ENCODE measurements around the gene ATP6AP1. TPM values are rescaled to one million over a fixed set of nuclear protein-coding genes. Genes with fewer than 3 reads are reported as not detected.

ATP6AP1 gene
- total and polyA plus RNA-seq, 2 of the 13 experiments (the other 11 are each of a cell fraction or from before 2014, with no cell fraction given), result 56.7 to 110 TPM

DNA sequence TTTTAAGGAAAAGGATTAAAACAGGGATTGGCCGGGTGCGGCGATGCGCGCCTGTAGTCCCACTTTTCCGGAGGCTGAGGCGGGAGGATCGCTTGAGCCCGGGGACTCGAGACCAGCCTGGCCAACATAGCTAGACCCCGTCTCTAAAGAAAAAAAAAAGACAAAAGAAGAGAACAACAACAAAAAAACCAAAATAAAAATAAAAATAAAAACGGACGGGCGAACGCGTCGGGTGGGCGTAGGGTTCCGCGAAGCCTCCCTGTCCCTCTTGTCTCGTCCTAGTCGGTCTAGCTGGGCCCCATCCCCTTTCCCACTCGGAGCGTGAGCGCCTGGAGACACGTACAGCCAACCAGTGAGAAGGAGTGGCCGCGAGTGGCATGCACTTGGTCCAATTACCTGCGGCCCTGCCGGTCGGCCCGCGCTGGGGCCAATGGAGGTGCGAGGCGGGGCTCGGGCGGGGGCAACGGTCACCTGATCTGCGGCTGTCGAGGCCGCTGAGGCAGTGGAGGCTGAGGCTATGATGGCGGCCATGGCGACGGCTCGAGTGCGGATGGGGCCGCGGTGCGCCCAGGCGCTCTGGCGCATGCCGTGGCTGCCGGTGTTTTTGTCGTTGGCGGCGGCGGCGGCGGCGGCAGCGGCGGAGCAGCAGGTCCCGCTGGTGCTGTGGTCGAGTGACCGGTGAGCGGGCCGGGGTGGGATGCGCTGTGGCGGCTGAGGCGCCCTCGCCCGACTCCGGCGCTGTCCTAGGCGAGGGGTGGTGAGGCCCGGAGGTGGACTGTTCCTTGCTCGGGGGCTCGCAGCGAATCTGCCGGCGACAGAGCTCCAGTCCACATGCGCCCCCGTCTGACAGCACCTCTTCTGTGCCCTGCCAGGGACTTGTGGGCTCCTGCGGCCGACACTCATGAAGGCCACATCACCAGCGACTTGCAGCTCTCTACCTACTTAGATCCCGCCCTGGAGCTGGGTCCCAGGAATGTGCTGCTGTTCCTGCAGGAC lies at the start of gene ATP6AP1 (continued):
- TF ChIP-seq TFDP1 (CRISPR knock-in tag; IDR thresholded peaks at IDR 0.05; ENCODE audit: borderline replicate concordance) (peak; percentile 18; the same call in 1 of the 2 replicates), KIAA2018 (CRISPR knock-in tag; IDR thresholded peaks at IDR 0.05; ENCODE audit: borderline replicate concordance) (no peak), ZBTB34 (CRISPR knock-in tag; IDR thresholded peaks at IDR 0.05) (no peak), KMT2B (CRISPR knock-in tag; IDR thresholded peaks at IDR 0.05) (0 out of 2 replicates have a peak, but pooled peaks have one; percentile 35), TBL1XR1 (IDR thresholded peaks at IDR 0.05; ENCODE audit: borderline replicate concordance, low read length, partially characterized antibody) (no peak), RBAK (CRISPR knock-in tag; IDR thresholded peaks at IDR 0.05) (no peak), NFATC3 (CRISPR knock-in tag; IDR thresholded peaks at IDR 0.05) (no peak), KDM5A (IDR thresholded peaks at IDR 0.05; ENCODE audit: borderline replicate concordance, low read length) (peak; percentile 65; the same call in 1 of the 2 replicates), SMARCE1 (IDR thresholded peaks at IDR 0.05; ENCODE audit: borderline replicate concordance) (no peak), SRSF1 (optimal IDR thresholded peaks at IDR 0.05; ENCODE audit: low read depth, low read length) (no peak)
- TF ChIP-seq, protein P1, sequence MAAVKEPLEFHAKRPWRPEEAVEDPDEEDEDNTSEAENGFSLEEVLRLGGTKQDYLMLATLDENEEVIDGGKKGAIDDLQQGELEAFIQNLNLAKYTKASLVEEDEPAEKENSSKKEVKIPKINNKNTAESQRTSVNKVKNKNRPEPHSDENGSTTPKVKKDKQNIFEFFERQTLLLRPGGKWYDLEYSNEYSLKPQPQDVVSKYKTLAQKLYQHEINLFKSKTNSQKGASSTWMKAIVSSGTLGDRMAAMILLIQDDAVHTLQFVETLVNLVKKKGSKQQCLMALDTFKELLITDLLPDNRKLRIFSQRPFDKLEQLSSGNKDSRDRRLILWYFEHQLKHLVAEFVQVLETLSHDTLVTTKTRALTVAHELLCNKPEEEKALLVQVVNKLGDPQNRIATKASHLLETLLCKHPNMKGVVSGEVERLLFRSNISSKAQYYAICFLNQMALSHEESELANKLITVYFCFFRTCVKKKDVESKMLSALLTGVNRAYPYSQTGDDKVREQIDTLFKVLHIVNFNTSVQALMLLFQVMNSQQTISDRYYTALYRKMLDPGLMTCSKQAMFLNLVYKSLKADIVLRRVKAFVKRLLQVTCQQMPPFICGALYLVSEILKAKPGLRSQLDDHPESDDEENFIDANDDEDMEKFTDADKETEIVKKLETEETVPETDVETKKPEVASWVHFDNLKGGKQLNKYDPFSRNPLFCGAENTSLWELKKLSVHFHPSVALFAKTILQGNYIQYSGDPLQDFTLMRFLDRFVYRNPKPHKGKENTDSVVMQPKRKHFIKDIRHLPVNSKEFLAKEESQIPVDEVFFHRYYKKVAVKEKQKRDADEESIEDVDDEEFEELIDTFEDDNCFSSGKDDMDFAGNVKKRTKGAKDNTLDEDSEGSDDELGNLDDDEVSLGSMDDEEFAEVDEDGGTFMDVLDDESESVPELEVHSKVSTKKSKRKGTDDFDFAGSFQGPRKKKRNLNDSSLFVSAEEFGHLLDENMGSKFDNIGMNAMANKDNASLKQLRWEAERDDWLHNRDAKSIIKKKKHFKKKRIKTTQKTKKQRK (IDR thresholded peaks at IDR 0.05; ENCODE audit: low read length), result no peak
- TF ChIP-seq, protein P2, sequence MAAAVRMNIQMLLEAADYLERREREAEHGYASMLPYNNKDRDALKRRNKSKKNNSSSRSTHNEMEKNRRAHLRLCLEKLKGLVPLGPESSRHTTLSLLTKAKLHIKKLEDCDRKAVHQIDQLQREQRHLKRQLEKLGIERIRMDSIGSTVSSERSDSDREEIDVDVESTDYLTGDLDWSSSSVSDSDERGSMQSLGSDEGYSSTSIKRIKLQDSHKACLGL (CRISPR knock-in tag; IDR thresholded peaks at IDR 0.05), result peak; percentile 68; the same call in 1 of the 2 replicates
